HG03520 (cell line): ENCODE measurements around the gene DIP2C.
"Not testable (repeated sequence)": the region's sequence is repeated elsewhere in the genome, so short reads cannot be mapped to it uniquely, and the experiment has no call there.

Experiments used
- ATAC-seq: cut with Tn5 transposase; IDR thresholded peaks from one replicate; pipeline ENCODE4 v1.9.1; 2021; ENCODE audit warnings: mild to moderate bottlenecking, moderate library complexity; ENCODE audit not compliant: unreplicated experiment

The DIP2C gene

GRCh38 chr10:644076-644942 lies 45.2 kb downstream of the DIP2C start:
- ATAC-seq: no peak

- no peak for ATAC-seq
These were observed 47.1 kb downstream of the DIP2C start for GRCh38 chr10:642186-642890.

GRCh38 chr10:641149-642010 lies 48.1 kb downstream of the DIP2C start:
- no peak for ATAC-seq

- ATAC-seq: no peak
These were observed 48.8 kb downstream of the DIP2C start for GRCh38 chr10:640673-641045.

GRCh38 chr10:639751-640672 lies 49.5 kb downstream of the DIP2C start:
- ATAC-seq: no peak

GRCh38 chr10:639001-639750 lies 50.3 kb downstream of the DIP2C start:
- no peak for ATAC-seq

- no peak for ATAC-seq
These were observed 51.7 kb downstream of the DIP2C start for GRCh38 chr10:637771-638195.

GRCh38 chr10:637221-637620 lies 52.2 kb downstream of the DIP2C start:
- ATAC-seq: no peak

- ATAC-seq: no peak
These were observed 52.7 kb downstream of the DIP2C start for GRCh38 chr10:636769-637168.

GRCh38 chr10:636016-636730 lies 53.3 kb downstream of the DIP2C start:
- ATAC-seq: no peak

GRCh38 chr10:635088-635861 lies 54.2 kb downstream of the DIP2C start:
- no peak for ATAC-seq

GRCh38 chr10:634256-634655 lies 55.2 kb downstream of the DIP2C start:
- ATAC-seq: no peak

- no peak for ATAC-seq
These were observed 55.9 kb downstream of the DIP2C start for GRCh38 chr10:633279-634245.

GRCh38 chr10:632807-633177 lies 56.7 kb downstream of the DIP2C start:
- ATAC-seq: not testable (repeated sequence)

GRCh38 chr10:632155-632806 lies 57.2 kb downstream of the DIP2C start:
- ATAC-seq: not testable (repeated sequence)

- ATAC-seq: no peak
These were observed 58.2 kb downstream of the DIP2C start for GRCh38 chr10:631266-631665.
